Astrocyte (in vitro differentiated cells and primary cell): ENCODE results near the gene TRAF3IP1. TPM values are rescaled to one million over a fixed set of nuclear protein-coding genes. Genes with fewer than 3 reads are reported as not detected.

Experiments used
- DNase-seq: peaks from one replicate; pipeline ENCODE4 v3.0.0-alpha.2; 2010; ENCODE audit warnings: low read depth
- FAIRE-seq: peaks from 2 replicates; lab custom pipeline; 2011; peaks lifted over from hg19 to GRCh38; lab: Jason Lieb, UNC
- H2AFZ ChIP-seq: 2 replicates; pipeline ENCODE4 v1.6.0; 2012; ENCODE audit warnings: low read depth, low read length, inconsistent platforms
- H3K27ac ChIP-seq: 2 replicates; pipeline ENCODE4 v1.5.1; 2011; ENCODE audit warnings: low read depth, low read length, inconsistent platforms
- H3K27me3 ChIP-seq: 2 replicates; pipeline ENCODE4 v1.6.0; 2011; ENCODE audit warnings: low read length, inconsistent platforms; ENCODE audit not compliant: insufficient read depth
- H3K36me3 ChIP-seq: 2 replicates; pipeline ENCODE4 v1.5.1; 2011; ENCODE audit warnings: low read length, inconsistent platforms; ENCODE audit not compliant: insufficient read depth
- H3K4me1 ChIP-seq: 2 replicates; pipeline ENCODE4 v1.5.1; 2011; ENCODE audit warnings: low read length, inconsistent platforms; ENCODE audit not compliant: insufficient read depth
- H3K4me2 ChIP-seq: 2 replicates; pipeline ENCODE4 v1.6.0; 2012; ENCODE audit warnings: low read length, inconsistent platforms
- H3K4me3 ChIP-seq: 2 replicates; pipeline ENCODE4 v1.5.1; 2011; ENCODE audit warnings: low read depth, mild to moderate bottlenecking, low read length, inconsistent platforms; ENCODE audit not compliant: insufficient read depth
- H3K79me2 ChIP-seq: 2 replicates; pipeline ENCODE4 v1.6.0; 2012; ENCODE audit warnings: mild to moderate bottlenecking, low read length, inconsistent platforms; ENCODE audit not compliant: insufficient read depth
- H3K9ac ChIP-seq: 2 replicates; pipeline ENCODE4 v1.6.0; 2012; ENCODE audit warnings: mild to moderate bottlenecking, low read length, inconsistent platforms
- H3K9me3 ChIP-seq: 2 replicates; pipeline ENCODE4 v1.5.1; 2012; ENCODE audit warnings: low read depth, mild to moderate bottlenecking, low read length, inconsistent platforms; ENCODE audit not compliant: insufficient read depth
- H4K20me1 ChIP-seq: 2 replicates; pipeline ENCODE4 v1.6.0; 2012; ENCODE audit warnings: low read length, inconsistent platforms; ENCODE audit not compliant: insufficient read depth
- H3K27ac Mint-ChIP-seq: one replicate; pipeline ENCODE4 v1.8.0; 2021; ENCODE audit warnings: mild to moderate bottlenecking, mixed read lengths; ENCODE audit not compliant: unreplicated experiment
- H3K27me3 Mint-ChIP-seq: one replicate; pipeline ENCODE4 v1.8.0; 2021; ENCODE audit warnings: low read depth, mixed read lengths; ENCODE audit not compliant: unreplicated experiment
- H3K36me3 Mint-ChIP-seq: one replicate; pipeline ENCODE4 v1.8.0; 2021; ENCODE audit warnings: low read depth, mixed read lengths; ENCODE audit not compliant: unreplicated experiment
- H3K4me1 Mint-ChIP-seq: one replicate; pipeline ENCODE4 v1.8.0; 2021; ENCODE audit warnings: low read depth, mixed read lengths; ENCODE audit not compliant: unreplicated experiment
- H3K4me3 Mint-ChIP-seq: one replicate; pipeline ENCODE4 v1.8.0; 2021; ENCODE audit warnings: mild to moderate bottlenecking, moderate library complexity, mixed read lengths; ENCODE audit not compliant: unreplicated experiment
- H3K9me3 Mint-ChIP-seq: one replicate; pipeline ENCODE4 v1.8.0; 2021; ENCODE audit warnings: mild to moderate bottlenecking, mixed read lengths; ENCODE audit not compliant: unreplicated experiment
- CTCF ChIP-seq: IDR thresholded peaks from 2 replicates; pipeline ENCODE4 v1.5.1; 2011; ENCODE audit warnings: low read depth, mild to moderate bottlenecking, inconsistent platforms, low read length, moderate library complexity; ENCODE audit not compliant: insufficient read depth
- EZH2 ChIP-seq: IDR thresholded peaks from 2 replicates; pipeline ENCODE4 v1.6.1; 2012; ENCODE audit warnings: mild to moderate bottlenecking, low read length, inconsistent platforms; ENCODE audit not compliant: insufficient read depth
- total RNA-seq: library from RNA; stranded (reverse); gene quantifications from 2 replicates; pipeline ENCODE4 v1.2.1, GENCODE V29; 2021

TRAF3IP1 gene
- total RNA-seq, 1 donor from 2014 or later, result 19.6 TPM

DNA sequence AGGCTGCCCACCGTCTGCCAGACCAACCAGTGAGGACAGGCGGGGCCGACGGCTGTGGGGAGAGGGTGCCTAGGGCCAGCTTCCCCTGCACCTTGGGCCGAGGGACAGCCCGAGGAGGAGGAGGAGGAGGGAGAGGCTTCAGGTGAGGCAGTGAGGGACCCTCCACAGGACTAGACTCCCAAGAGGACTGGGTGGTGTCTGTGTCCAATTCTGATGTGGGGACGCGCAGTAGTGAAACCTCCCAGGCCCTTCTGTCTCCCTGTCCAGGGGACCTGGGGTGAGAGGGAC lies 86.6 kb downstream of the TRAF3IP1 start:
- H3K9me3 ChIP-seq, result no peaks in the 10 kb centered on the region
- no peak overlapping the region for H2AFZ ChIP-seq
- TF ChIP-seq CTCF (no peak), EZH2 (no peak)
- no peak overlapping the region for H3K27ac Mint-ChIP-seq
- no peaks in the 10 kb centered on the region for H3K4me1 Mint-ChIP-seq
- no peak overlapping the region for H3K4me3 ChIP-seq
- no peak overlapping the region for H3K9ac ChIP-seq
- H4K20me1 ChIP-seq, result no peaks in the 10 kb centered on the region
- peaks cover 8% of the 10 kb centered on the region for H3K36me3 Mint-ChIP-seq
- no peaks in the 10 kb centered on the region for H3K27me3 ChIP-seq
- no peaks in the 10 kb centered on the region for H3K36me3 ChIP-seq
- no peaks in the 10 kb centered on the region for H3K9me3 Mint-ChIP-seq
- H3K27me3 Mint-ChIP-seq, result no peaks in the 10 kb centered on the region
- no peak overlapping the region for H3K27ac ChIP-seq
- no peaks in the 10 kb centered on the region for H3K4me1 ChIP-seq
- FAIRE-seq (no peak), DNase-seq (no peak)
- H3K4me3 Mint-ChIP-seq, result no peak overlapping the region
- no peaks in the 10 kb centered on the region for H3K79me2 ChIP-seq
- H3K4me2 ChIP-seq, result no peak overlapping the region

DNA sequence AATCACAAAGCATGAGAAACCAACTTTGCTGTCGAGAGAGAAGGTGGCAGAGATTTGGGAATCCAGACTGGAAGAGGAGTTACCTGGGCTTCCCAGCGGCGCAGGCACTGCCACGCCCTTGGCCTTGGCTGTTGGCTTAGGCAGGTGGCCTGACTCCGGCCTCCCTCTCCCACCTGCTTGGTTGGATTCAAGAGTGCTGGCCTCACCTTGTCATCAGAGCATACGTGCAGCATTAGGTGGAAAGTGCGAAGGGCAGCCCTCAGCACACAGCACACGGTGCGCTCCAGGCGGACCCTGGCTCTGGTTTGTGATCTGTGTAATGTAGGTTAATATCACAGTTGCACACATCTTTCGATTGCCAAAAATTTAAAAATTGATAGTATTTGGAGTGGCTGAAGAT lies 87.2 kb downstream of the TRAF3IP1 start:
- no peaks in the 10 kb centered on the region for H4K20me1 ChIP-seq
- Mint-ChIP-seq H3K27me3 (no peaks in the 10 kb centered on the region), H3K9me3 (no peaks in the 10 kb centered on the region), H3K4me1 (no peaks in the 10 kb centered on the region), H3K36me3 (peaks cover 8% of the 10 kb centered on the region), H3K4me3 (no peak overlapping the region), H3K27ac (no peak overlapping the region)
- H2AFZ ChIP-seq, result no peak overlapping the region
- H3K79me2 ChIP-seq, result no peaks in the 10 kb centered on the region
- no peaks in the 10 kb centered on the region for H3K9me3 ChIP-seq
- FAIRE-seq (no peak), DNase-seq (no peak)
- no peak overlapping the region for H3K9ac ChIP-seq
- TF ChIP-seq EZH2, result no peak
- H3K27me3 ChIP-seq, result no peaks in the 10 kb centered on the region
- H3K4me3 ChIP-seq, result no peak overlapping the region
- no peak overlapping the region for H3K4me2 ChIP-seq
- no peaks in the 10 kb centered on the region for H3K36me3 ChIP-seq
- H3K4me1 ChIP-seq, result no peaks in the 10 kb centered on the region
- no peak overlapping the region for H3K27ac ChIP-seq

GRCh38 chr2:238408615-238409340 lies 88.5 kb downstream of the TRAF3IP1 start:
- H3K4me3 ChIP-seq, result no peak overlapping the region
- H3K27me3 ChIP-seq, result no peaks in the 10 kb centered on the region
- no peak overlapping the region for H3K4me2 ChIP-seq
- no peaks in the 10 kb centered on the region for H3K79me2 ChIP-seq
- peaks cover 8% of the 10 kb centered on the region for H3K36me3 Mint-ChIP-seq
- DNase-seq, result no peak
- H2AFZ ChIP-seq, result no peak overlapping the region
- no peaks in the 10 kb centered on the region for H3K9me3 Mint-ChIP-seq
- no peaks in the 10 kb centered on the region for H4K20me1 ChIP-seq
- TF ChIP-seq EZH2 (no peak), CTCF (no peak)
- no peak overlapping the region for H3K27ac ChIP-seq
- H3K4me1 Mint-ChIP-seq, result no peaks in the 10 kb centered on the region
- no peaks in the 10 kb centered on the region for H3K27me3 Mint-ChIP-seq
- no peak overlapping the region for H3K27ac Mint-ChIP-seq
- H3K9ac ChIP-seq, result no peak overlapping the region
- no peaks in the 10 kb centered on the region for H3K4me1 ChIP-seq
- H3K9me3 ChIP-seq, result no peaks in the 10 kb centered on the region
- no peak for FAIRE-seq
- no peak overlapping the region for H3K4me3 Mint-ChIP-seq
- H3K36me3 ChIP-seq, result no peaks in the 10 kb centered on the region
